Activated gamma-delta T cell treated with Interleukin-2 at 50 U/mL for 16 hours (primary cell): Measurements from ENCODE around the gene RAB3A.
"Not testable (repeated sequence)": the region's sequence is repeated elsewhere in the genome, so short reads cannot be mapped to it uniquely, and the experiment has no call there.

Experiments
- DNase-seq: peaks from one replicate; pipeline ENCODE4 v3.0.0-alpha.2; 2020

Gene RAB3A

GRCh38 chr19:18167011-18167410 is 36.8 kb downstream of the RAB3A start:
- DNase-seq = no peak

GRCh38 chr19:18165794-18166544 is 37.9 kb downstream of the RAB3A start:
- no peak for DNase-seq

- no peak for DNase-seq
These were observed 39.8 kb downstream of the RAB3A start for GRCh38 chr19:18164072-18164471.

DNA sequence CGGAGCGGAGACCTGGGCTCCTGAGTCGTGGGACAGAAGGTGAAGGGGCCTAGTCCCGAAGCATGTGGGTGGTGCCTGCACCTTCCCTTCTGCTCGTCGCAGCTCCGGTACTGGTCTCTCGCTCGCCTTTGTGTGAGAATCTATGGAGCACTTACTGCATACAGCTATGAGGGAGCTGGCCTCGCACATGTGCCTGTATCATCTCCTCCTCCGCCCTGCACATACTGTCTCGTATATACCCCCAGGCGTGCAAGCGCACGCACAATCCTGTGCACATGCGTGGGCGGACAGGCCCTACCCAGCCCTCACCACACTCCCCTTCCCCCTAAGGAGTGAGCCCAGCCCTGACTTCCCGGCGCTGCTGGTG is 42.2 kb downstream of the RAB3A start:
- no peak for DNase-seq

- peak; percentile 77 for DNase-seq
These were observed 42.7 kb downstream of the RAB3A start for GRCh38 chr19:18160971-18161635.

GRCh38 chr19:18160493-18160970 is 43.3 kb downstream of the RAB3A start:
- no peak for DNase-seq

DNA sequence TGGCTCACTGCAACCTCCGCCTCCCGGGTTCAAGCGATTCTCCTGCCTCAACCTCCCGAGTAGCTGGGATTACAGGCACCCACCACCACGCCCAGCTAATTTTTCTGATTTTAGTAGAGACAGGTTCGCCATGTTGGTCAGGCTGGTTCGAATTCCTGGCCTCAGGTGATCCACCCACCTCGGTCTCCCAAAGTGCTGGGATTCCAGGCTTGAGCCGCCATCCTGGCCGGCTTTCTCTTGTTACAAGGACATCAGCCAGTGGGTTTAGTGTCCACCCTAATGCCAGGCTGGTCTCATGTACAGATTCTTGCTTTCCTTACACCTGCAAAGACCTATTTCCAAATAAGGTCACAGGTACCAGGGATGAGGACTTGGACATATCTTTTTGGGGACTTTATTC is 44.0 kb downstream of the RAB3A start:
- DNase-seq = no peak

DNA sequence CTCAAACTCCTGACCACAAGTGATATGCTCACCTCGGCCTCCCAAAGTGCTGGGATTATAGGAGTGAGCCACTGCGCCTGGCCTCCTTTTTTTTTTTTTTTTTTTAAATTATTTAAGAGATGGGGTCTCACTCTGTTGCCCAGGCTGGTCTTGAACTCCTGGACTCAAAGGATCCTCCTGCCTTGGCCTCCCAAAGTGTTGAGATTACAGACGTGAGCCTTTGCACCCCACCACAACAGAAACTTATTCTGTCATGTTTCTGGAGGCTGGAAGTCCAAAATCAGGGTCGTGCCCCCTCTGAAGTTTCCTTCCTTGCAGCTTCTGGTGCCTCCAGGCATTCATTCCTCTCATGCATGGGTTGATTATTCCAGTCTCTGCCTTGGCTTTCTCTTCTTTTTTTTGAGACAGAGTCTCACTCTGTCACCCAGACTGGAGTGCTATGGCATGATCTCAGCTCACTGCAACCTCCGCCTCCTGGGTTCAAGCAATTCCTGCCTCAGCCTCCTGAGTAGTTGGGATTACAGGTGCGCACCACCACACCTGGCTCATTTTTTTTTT is 44.7 kb downstream of the RAB3A start:
- not testable (repeated sequence) for DNase-seq

DNA sequence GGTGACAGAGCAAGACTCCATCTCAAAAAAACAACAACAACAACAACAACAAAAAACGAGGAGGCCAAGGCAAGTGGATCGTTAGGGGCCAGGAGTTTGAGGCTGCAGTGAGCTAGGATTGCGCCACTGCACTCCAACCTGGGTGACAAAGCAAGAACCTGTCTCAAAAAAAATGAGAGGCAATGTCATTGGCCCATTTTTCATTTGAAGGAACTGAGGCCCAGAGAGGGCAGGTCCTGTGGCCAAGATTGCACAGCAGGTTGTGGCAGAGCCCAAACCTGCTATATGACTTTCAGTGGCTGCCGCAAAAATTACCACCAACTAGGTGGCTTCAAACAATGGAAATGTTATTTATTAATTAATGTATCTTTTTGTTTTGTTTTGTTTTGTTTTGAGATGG is 45.4 kb downstream of the RAB3A start:
- no peak for DNase-seq

DNA sequence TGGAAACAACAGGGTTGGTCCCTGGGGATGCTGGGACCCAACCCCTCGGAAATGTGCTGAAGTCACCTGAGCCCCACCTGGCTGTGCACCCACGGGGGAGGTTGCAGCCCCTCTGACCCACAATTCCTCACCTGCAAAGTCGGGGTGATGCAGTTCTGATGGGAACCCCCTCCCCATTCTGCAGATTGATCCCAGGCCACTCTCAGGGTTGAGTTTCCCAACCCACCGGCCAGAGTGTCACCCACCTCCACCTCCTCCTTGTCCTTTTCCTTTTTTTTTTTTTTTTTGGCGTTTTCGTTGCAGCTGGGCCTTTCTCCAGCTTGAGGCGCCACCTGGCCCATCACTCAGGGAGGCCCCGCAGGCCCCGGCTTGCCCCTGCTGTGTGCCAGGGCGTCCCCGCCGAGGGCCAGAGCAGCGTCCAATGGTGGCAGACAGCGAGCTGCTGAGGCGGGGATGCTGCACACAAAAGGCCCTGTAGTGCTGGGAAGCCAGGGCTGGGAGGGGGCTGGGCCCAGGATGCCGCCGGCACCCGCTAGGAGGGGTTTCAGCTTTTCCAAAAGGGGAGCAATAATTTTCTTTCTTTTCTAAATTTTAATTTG is 46.3 kb downstream of the RAB3A start:
- DNase-seq = no peak

GRCh38 chr19:18156841-18157464 is 46.9 kb downstream of the RAB3A start:
- no peak for DNase-seq

- DNase-seq = no peak
These were observed 47.6 kb downstream of the RAB3A start for GRCh38 chr19:18156268-18156667.

DNA sequence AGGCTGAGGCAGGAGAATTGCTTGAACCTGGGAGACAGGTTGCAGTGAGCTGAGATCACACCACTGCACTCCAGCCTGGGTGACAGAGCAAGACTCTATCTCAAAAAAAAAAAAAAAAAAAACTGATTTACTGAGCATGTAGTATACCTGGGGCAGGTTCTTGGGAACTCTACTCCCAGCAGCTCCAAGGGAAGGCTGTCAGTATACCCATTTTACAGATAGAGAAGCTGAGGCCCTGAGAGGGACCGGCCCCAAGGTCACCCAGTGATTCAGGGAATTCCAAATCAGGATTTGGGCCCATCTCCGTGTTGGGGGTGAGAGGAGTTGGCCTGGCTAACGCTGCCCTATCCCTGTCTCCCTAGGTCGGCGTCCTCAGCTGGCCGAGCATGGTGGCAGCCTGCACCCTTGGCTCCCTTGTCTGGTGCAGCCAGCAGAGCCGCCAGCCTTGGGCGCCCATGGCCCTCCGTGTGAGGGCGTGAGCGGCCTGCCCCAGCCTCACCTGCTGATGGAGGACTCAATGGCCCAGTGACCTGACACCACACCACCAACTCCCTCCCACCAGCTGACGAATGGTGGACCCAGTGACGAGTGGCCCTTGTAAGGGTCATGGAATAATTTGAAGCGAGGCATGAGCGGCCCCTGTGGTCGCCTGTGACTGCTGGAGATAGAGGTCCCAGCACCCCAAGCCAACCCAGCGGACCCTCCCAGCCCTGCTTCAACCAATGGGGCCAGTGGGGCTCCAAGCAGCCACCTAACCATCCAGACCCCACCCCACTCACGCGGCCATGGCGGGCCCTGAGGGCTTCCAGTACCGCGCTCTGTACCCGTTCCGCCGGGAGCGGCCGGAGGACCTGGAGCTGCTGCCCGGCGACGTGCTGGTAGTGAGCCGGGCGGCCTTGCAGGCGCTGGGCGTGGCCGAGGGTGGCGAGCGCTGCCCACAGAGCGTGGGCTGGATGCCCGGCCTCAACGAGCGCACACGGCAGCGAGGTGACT is 48.5 kb downstream of the RAB3A start:
- DNase-seq = no peak

DNA sequence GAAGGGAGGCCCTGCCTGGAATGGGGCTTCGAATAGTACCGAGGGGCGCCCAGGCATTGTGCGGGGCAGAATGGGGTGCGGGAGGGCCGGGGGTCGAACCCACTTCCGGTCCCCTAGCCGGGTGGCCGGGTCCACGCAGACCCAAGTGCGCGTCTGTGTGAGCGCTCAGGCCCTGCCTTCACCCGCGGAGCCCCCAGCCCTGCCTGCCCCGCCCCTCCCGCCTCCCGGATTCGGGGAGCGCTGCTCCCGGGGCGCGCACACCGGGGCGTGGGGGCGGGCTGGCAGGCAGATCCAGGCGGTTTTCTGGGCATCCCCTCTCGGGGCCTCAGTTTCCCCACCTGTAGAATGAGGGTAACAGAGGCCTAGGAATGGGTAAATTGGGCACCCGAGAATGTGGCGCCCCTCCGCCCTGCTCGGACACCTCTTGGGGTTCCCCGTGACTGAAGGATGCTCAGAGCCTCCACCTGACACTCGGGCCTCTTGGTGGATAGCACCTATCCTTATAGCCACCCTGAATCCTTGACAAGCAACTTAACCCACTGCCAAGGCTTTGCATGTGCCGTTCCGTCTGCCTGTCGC is 50.2 kb downstream of the RAB3A start:
- DNase-seq = no peak

GRCh38 chr19:18152817-18153555 is 50.9 kb downstream of the RAB3A start, which contains the start of gene PIK3R2:
Gene PIK3R2, plus strand, starts transcription at chr19:18153163. Its CDS starts 2,717 bp downstream, at chr19:18155880.
- DNase-seq = peak; percentile 100

DNA sequence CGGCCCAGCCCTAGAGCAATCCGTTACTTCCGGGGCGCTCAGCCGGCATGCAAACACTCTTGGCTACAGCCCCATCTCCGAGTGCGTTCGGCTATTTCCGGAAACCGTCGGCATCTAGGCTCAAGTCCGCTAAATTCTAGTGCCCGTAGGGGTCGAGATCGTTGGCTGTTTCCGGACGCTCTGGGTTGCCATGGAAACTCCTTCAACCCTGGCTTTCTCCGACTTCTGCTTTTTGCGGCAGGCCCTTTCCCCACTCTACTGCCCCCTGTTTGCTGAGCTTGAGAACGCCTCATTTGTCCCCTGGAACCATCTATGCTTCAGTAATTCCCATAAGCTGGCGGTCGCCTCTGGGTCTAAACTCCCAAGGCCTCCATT is 51.4 kb downstream of the RAB3A start:
- peak; percentile 98 for DNase-seq

- no peak for DNase-seq
These were observed 52.8 kb downstream of the RAB3A start for GRCh38 chr19:18150776-18151624.

DNA sequence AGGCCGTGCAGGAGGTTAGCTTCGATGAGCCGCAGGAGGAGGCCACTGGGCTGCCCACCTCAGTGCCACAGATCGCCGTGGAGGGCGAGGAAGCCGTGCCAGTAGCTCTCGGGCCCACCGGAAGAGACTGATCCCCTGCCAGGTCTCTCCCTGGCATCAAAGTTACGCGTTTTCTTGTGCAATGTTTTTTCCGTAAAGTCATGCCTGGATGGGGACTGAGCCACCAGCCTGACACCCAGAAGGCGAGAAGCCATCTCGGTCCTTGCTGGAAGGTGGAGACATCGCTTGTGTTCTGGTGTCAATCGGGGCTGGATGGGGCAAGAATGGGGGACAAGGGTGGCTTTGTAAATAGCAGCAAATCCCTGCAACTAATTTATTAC is 54.3 kb downstream of the RAB3A start:
- DNase-seq = no peak

DNA sequence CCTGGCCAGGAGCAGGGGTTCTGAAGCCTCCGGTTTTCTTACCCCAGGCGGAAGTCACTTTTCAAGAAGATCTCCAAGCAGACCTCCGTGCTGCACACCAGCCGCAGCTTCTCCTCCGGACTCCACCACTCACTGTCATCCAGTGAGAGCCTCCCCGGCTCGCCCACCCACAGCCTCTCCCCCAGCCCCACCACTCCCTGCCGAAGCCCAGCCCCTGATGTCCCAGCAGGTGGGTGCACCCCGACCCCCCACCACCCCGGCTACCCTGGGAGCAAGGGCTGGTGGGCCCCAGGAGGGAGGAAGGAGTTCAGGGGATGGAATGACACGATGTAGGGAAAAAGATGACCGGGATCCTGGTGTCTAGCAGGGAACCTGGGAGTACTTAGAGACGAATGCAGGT is 56.4 kb downstream of the RAB3A start:
- no peak for DNase-seq
